Caki2 (cell line): ENCODE measurements around the gene ATP9B. TPM values are rescaled to one million over a fixed set of nuclear protein-coding genes. Genes with fewer than 3 reads are reported as not detected.
"Not testable (repeated sequence)": the region's sequence is repeated elsewhere in the genome, so short reads cannot be mapped to it uniquely, and the experiment has no call there.

Experiments used
- DNase-seq: peaks from one replicate; pipeline ENCODE4 v3.0.0-alpha.2; 2015; ENCODE audit warnings: low read depth
- in situ Hi-C: cut with HindIII; loops from 2 replicates; pipeline ENCODE4 v1.10.0; 2016; ENCODE audit warnings: low sequenced_read_pairs, low pct_unique_long_range_greater_than_20kb, mixed read lengths
- total RNA-seq: library from RNA; depleted of rRNA; stranded (reverse); fragments of >200 nt; shearing (Covaris generic); gene quantifications from 2 replicates; pipeline ENCODE4 v1.2.3, GENCODE V29; 2014; ENCODE audit warnings: low replicate concordance

ATP9B gene
- total RNA-seq, 1 experiment from 2014 or later: 60.4 TPM

- in situ Hi-C loops: no loop called here
Measured at GRCh38 chr18:79067611-79068010, 1.6 kb upstream of the ATP9B start.

GRCh38 chr18:79068341-79068936 is 755 bp upstream of the ATP9B start:
- peak; percentile 10 for DNase-seq
- in situ Hi-C loops: no loop called here

More at GRCh38 chr18:79067611-79068010, 1.6 kb upstream of the ATP9B start:
- DNase-seq: no peak

- in situ Hi-C loops: no loop called here
- DNase-seq: no peak
Measured at GRCh38 chr18:79069717-79070151, 540 bp downstream of the ATP9B start.

- DNase-seq: no peak
Measured at GRCh38 chr18:79070486-79070885, 1.3 kb downstream of the ATP9B start.

GRCh38 chr18:79071037-79071436 is 1.8 kb downstream of the ATP9B start:
- in situ Hi-C loops: no loop called here
- no peak for DNase-seq

More at GRCh38 chr18:79070486-79070885, 1.3 kb downstream of the ATP9B start:
- in situ Hi-C loops: no loop called here

GRCh38 chr18:79071503-79072210 is 2.5 kb downstream of the ATP9B start:
- in situ Hi-C loops: no loop called here
- no peak for DNase-seq

- in situ Hi-C loops, DNase-seq: not testable (repeated sequence)
Measured at GRCh38 chr18:79072655-79073054, 3.5 kb downstream of the ATP9B start.

GRCh38 chr18:79077181-79077580 is 8.0 kb downstream of the ATP9B start:
- in situ Hi-C loops: no loop called here
- DNase-seq: no peak

GRCh38 chr18:79078791-79079190 is 9.6 kb downstream of the ATP9B start:
- DNase-seq, in situ Hi-C loops: not testable (repeated sequence)

- in situ Hi-C loops: no loop called here
- DNase-seq: no peak
Measured at GRCh38 chr18:79092874-79093273, 23.7 kb downstream of the ATP9B start.

- in situ Hi-C loops: no loop called here
Measured at GRCh38 chr18:79093986-79094385, 24.8 kb downstream of the ATP9B start.

GRCh38 chr18:79095216-79095615 is 26.0 kb downstream of the ATP9B start:
- DNase-seq: no peak
- in situ Hi-C loops: no loop called here

More at GRCh38 chr18:79093986-79094385, 24.8 kb downstream of the ATP9B start:
- no peak for DNase-seq

GRCh38 chr18:79100944-79101343 is 31.8 kb downstream of the ATP9B start:
- no peak for DNase-seq
- in situ Hi-C loops: no loop called here

- in situ Hi-C loops: no loop called here
Measured at GRCh38 chr18:79102886-79103285, 33.7 kb downstream of the ATP9B start.

GRCh38 chr18:79104137-79104536 is 34.9 kb downstream of the ATP9B start:
- in situ Hi-C loops: no loop called here
- no peak for DNase-seq

More at GRCh38 chr18:79102886-79103285, 33.7 kb downstream of the ATP9B start:
- DNase-seq: no peak

- in situ Hi-C loops: no loop called here
Measured at GRCh38 chr18:79105455-79105854, 36.3 kb downstream of the ATP9B start.

GRCh38 chr18:79106084-79106483 is 36.9 kb downstream of the ATP9B start:
- in situ Hi-C loops: no loop called here
- no peak for DNase-seq

More at GRCh38 chr18:79105455-79105854, 36.3 kb downstream of the ATP9B start:
- DNase-seq: no peak

- in situ Hi-C loops: no loop called here
Measured at GRCh38 chr18:79107886-79108285, 38.7 kb downstream of the ATP9B start.

GRCh38 chr18:79108549-79109215 is 39.5 kb downstream of the ATP9B start:
- DNase-seq: no peak

More at GRCh38 chr18:79107886-79108285, 38.7 kb downstream of the ATP9B start:
- DNase-seq: no peak

More at GRCh38 chr18:79108549-79109215, 39.5 kb downstream of the ATP9B start:
- in situ Hi-C loops: no loop called here
